ENCODE data around the gene TACR1.

Gene TACR1

DNA sequence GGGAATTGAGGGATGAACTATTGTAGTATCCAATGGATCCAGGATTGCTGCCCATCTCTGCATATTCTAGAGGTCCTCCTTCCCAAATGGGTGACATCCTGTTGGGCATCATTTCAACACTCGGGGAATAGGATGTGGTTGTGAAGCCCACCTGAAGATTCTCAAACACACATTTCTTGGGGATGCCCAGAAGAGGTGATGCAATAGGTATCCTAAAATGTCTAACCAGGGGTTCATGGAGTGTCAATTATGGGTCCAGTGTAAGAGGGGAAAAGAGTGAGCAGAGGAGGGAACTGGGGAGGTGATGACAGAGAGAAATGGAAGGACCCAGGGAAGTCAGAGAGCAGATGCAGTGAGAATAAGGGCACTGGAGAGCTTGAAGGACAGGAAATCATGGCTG lies 188.7 kb downstream of the TACR1 start:
- DNase-seq: no peak

DNA sequence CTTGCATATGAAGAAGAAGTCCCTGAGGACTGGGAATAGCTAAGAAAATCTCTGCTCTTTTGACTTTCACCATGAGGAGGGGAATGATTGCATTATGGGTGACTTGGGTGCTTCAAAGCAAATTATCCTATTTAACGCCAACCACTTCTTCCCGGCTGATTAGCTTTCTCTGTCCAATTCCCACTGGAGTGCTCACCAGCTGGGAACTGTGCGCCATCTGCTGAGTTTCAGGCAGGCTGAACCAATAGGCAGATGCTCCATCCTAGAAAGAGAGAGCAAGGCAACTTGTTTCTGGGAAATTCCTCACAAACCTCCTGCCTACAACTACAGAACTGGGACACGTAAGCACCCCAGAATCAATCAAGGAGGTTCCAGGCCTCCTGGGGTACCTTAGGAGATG lies 191.5 kb downstream of the TACR1 start:
- no peak for DNase-seq

DNA sequence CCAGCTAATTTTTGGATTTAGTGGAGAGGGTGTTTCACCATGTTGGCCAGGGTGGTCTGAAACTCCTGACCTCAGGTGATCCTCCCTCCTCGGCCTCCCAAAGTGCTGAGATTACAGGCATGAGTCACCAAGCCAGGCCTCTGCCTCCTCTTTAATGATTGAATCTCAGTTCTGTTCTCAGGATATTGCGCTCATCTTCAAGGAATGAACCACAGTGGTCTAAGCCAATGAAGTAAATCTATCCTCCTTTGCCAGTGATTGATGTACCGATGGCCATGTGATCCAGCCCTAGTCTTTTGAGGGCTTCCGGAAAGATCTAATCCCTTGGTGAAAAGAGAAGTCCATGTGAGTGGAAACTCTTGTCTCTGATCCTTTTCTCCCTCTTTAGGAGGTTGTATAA lies 192.3 kb downstream of the TACR1 start:
- no peak for DNase-seq

DNA sequence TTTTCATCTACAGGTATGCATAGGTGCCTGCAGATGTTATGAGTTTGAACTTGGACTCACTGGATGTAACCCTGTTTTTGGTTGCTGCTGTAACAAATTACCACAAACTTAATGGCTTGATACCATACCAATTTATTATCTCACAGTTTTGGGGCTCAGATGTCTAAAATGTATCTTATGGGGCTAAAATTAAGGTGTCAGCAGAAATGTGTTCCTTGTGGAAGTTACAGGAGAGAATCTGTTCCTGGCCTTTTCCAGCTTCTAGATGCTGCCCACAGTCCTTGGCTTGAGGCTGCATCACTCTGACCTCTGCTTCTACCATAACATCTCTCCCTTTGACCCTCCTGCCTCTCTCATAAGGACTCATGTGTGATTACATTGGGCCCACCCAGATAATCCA lies 193.3 kb downstream of the TACR1 start:
- no peak for DNase-seq

DNA sequence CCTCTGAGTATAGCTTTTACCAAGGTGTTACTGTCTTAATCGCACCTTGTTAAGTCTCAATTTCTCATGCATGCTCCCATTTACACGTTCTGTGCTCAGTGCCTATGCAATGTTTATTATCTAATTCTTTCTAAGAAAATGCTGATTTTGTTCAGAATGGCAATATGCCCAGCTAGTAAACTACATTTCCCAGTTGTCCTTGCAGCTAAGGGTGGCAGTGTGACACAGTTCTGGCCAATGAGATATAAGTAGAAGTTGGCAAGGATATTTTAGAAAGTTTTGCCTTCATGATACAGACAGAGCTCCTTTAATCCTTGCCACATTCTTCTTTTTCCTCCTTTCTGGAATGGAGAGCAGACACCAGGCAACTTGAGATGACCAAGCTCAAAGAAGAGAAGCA lies 195.5 kb downstream of the TACR1 start:
- no peak for DNase-seq

DNA sequence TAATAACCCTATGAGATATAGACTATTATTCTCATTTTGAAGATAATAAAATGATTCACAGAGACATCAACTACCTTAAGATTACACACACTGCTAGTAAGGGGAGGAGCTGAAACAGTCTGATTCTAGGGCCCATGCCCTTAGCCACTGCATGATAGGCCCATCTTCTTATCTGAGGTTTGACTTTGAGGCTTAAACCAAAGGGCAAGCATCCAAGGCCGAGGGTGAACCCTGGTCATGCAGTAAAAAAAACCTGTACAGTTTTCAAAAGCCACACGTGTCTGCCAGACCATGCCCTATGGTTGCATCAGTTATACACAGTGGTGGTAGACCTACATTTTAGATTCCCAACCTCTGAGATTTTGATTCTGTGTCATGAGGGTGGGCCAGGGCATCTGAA lies 196.0 kb downstream of the TACR1 start:
- peak; percentile 9 for DNase-seq

DNA sequence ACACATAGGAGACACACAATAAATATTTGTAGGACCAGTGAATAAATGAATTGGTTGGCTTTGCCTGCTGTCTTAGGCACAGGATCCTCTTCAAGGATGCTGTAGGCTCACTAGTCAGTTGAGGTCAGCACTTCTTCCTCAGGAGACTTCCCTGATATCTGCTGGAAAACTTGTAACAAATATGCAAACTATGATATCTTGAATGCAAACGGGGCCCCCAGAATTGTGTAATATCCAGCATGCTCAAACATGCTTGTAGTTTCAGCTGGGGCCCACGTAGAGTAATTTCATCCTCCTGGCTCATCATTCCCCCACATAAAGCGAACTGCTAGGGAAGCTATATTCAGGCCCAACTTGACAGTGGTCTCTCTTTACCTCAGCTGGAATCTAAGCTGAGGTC lies 197.3 kb downstream of the TACR1 start:
- no peak for DNase-seq

DNA sequence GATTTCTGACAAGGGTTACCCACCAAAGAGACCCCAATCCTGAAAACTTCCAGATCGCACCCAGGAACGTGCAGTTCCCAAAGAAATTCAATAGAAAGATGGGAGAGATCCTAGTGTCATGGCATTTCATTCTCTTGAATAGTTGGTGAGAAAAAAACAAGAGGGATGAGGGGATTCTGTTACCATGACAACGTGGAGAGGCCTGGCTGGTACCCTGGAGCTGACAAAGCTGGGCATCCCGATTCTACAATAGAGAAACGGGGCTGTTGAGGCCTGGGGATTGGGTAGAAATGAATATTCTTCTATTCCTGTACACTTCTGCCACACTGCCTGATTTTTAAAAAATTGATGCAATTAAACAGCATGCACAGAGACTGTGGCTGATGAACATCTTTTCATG lies 199.9 kb downstream of the TACR1 start:
- no peak for DNase-seq
